ENCODE measurements around the gene GREB1.

Gene GREB1

GRCh38 chr2:11625671-11626070 lies 91.8 kb downstream of the GREB1 start:
- TF ChIP-seq FOXM1 (IDR thresholded peaks at IDR 0.05; ENCODE audit: borderline replicate concordance, low read depth) (no peak), MAX (IDR thresholded peaks at IDR 0.05) (no peak), YY1 (IDR thresholded peaks at IDR 0.05; ENCODE audit: low read depth) (no peak), RAD21 (IDR thresholded peaks at IDR 0.05; ENCODE audit: low read depth) (no peak), CREB1 (IDR thresholded peaks at IDR 0.05; ENCODE audit: low read depth) (no peak), EP300 (IDR thresholded peaks at IDR 0.05; ENCODE audit: borderline replicate concordance) (no peak), NFIC (IDR thresholded peaks at IDR 0.05) (no peak), USF1 (IDR thresholded peaks at IDR 0.05) (no peak), TEAD4 (IDR thresholded peaks at IDR 0.05) (no peak), ZBTB7A (IDR thresholded peaks at IDR 0.05; ENCODE audit: low read depth) (no peak), TCF12 (IDR thresholded peaks at IDR 0.05; ENCODE audit: low read depth) (no peak), CEBPB (IDR thresholded peaks at IDR 0.05) (no peak), EGR1 (IDR thresholded peaks at IDR 0.05) (no peak)

GRCh38 chr2:11628675-11629074 lies 94.8 kb downstream of the GREB1 start:
- TF ChIP-seq CEBPB (IDR thresholded peaks at IDR 0.05) (no peak), EP300 (IDR thresholded peaks at IDR 0.05; ENCODE audit: borderline replicate concordance) (no peak), FOXM1 (IDR thresholded peaks at IDR 0.05; ENCODE audit: borderline replicate concordance, low read depth) (no peak), RAD21 (IDR thresholded peaks at IDR 0.05; ENCODE audit: low read depth) (no peak), REST (IDR thresholded peaks at IDR 0.05; ENCODE audit: low read depth) (no peak), YY1 (IDR thresholded peaks at IDR 0.05; ENCODE audit: low read depth) (no peak), TAF1 (IDR thresholded peaks at IDR 0.05; ENCODE audit: low read depth) (no peak), ZBTB7A (IDR thresholded peaks at IDR 0.05; ENCODE audit: low read depth) (no peak), TEAD4 (IDR thresholded peaks at IDR 0.05) (no peak), MAX (IDR thresholded peaks at IDR 0.05) (no peak), USF1 (IDR thresholded peaks at IDR 0.05) (no peak), EGR1 (IDR thresholded peaks at IDR 0.05) (no peak), TCF12 (IDR thresholded peaks at IDR 0.05; ENCODE audit: low read depth) (no peak), CREB1 (IDR thresholded peaks at IDR 0.05; ENCODE audit: low read depth) (no peak)

- TF ChIP-seq TAF1 (IDR thresholded peaks at IDR 0.05; ENCODE audit: low read depth), result no peak
- TF ChIP-seq USF1 (IDR thresholded peaks at IDR 0.05), result no peak
- no peak for TF ChIP-seq CEBPB (IDR thresholded peaks at IDR 0.05)
- TF ChIP-seq CREB1 (IDR thresholded peaks at IDR 0.05; ENCODE audit: low read depth), result no peak
- no peak for TF ChIP-seq TCF12 (IDR thresholded peaks at IDR 0.05; ENCODE audit: low read depth)
- no peak for TF ChIP-seq YY1 (IDR thresholded peaks at IDR 0.05; ENCODE audit: low read depth)
- TF ChIP-seq NFIC (IDR thresholded peaks at IDR 0.05), result no peak
- no peak for TF ChIP-seq MAX (IDR thresholded peaks at IDR 0.05)
- TF ChIP-seq EGR1 (IDR thresholded peaks at IDR 0.05), result no peak
- no peak for TF ChIP-seq TEAD4 (IDR thresholded peaks at IDR 0.05)
- TF ChIP-seq REST (IDR thresholded peaks at IDR 0.05; ENCODE audit: low read depth), result no peak
- TF ChIP-seq EP300 (IDR thresholded peaks at IDR 0.05; ENCODE audit: borderline replicate concordance), result no peak
- no peak for TF ChIP-seq FOXM1 (IDR thresholded peaks at IDR 0.05; ENCODE audit: borderline replicate concordance, low read depth)
- no peak for TF ChIP-seq ZBTB7A (IDR thresholded peaks at IDR 0.05; ENCODE audit: low read depth)
- no peak for TF ChIP-seq RAD21 (IDR thresholded peaks at IDR 0.05; ENCODE audit: low read depth)
Measured at GRCh38 chr2:11629215-11629614, 95.4 kb downstream of the GREB1 start.

GRCh38 chr2:11629851-11630250 lies 96.0 kb downstream of the GREB1 start:
- no peak for TF ChIP-seq CREB1 (IDR thresholded peaks at IDR 0.05; ENCODE audit: low read depth)
- no peak for TF ChIP-seq EGR1 (IDR thresholded peaks at IDR 0.05)
- no peak for TF ChIP-seq CEBPB (IDR thresholded peaks at IDR 0.05)
- TF ChIP-seq YY1 (IDR thresholded peaks at IDR 0.05; ENCODE audit: low read depth), result no peak
- no peak for TF ChIP-seq ZBTB7A (IDR thresholded peaks at IDR 0.05; ENCODE audit: low read depth)
- TF ChIP-seq NFIC (IDR thresholded peaks at IDR 0.05), result no peak
- no peak for TF ChIP-seq USF1 (IDR thresholded peaks at IDR 0.05)
- TF ChIP-seq TCF12 (IDR thresholded peaks at IDR 0.05; ENCODE audit: low read depth), result no peak
- TF ChIP-seq EP300 (IDR thresholded peaks at IDR 0.05; ENCODE audit: borderline replicate concordance), result no peak
- no peak for TF ChIP-seq TEAD4 (IDR thresholded peaks at IDR 0.05)
- no peak for TF ChIP-seq TAF1 (IDR thresholded peaks at IDR 0.05; ENCODE audit: low read depth)
